OCI-LY3 (cell line): ENCODE data around the gene HSDL2.

Experiments
- H2AFZ ChIP-seq: fragments of 200-600, 300-600 bp; shearing (Covaris generic); 2 replicates; pipeline ENCODE4 v1.6.0; 2014; ENCODE audit warnings: antibody characterized with exemption, low read depth, low read length
- H3K27ac ChIP-seq: fragments of 200-600, 300-600 bp; sonication (generic); 2 replicates; pipeline ENCODE4 v1.5.1; 2014; ENCODE audit warnings: mild to moderate bottlenecking, low read length, moderate library complexity, mixed read lengths
- H3K27me3 ChIP-seq: fragments of 200-600, 300-600 bp; sonication (generic); 2 replicates; pipeline ENCODE4 v1.6.1; 2014; ENCODE audit warnings: low read depth, low read length, mixed read lengths
- H3K36me3 ChIP-seq: fragments of 200-600, 300-600 bp; sonication (generic); replicated peaks from 2 replicates; pipeline ENCODE3; 2014; ENCODE audit warnings: low read depth, low read length, mixed read lengths
- H3K4me1 ChIP-seq: fragments of 300-600, 200-600 bp; sonication (generic); 2 replicates; pipeline ENCODE4 v1.6.1; 2014; ENCODE audit warnings: low read length, mixed read lengths
- H3K4me2 ChIP-seq: fragments of 200-600, 300-600 bp; sonication (generic); 2 replicates; pipeline ENCODE4 v1.6.1; 2014; ENCODE audit warnings: low read length, mixed read lengths
- H3K4me3 ChIP-seq: fragments of 300-600, 200-600 bp; sonication (generic); 2 replicates; pipeline ENCODE4 v1.5.1; 2014; ENCODE audit warnings: antibody characterized with exemption, mild to moderate bottlenecking, low read length, moderate library complexity
- H3K79me2 ChIP-seq: fragments of 300-600, 200-600 bp; shearing (Covaris generic); 2 replicates; pipeline ENCODE4 v1.6.1; 2014; ENCODE audit warnings: mild to moderate bottlenecking, low read length, mixed read lengths
- H3K9ac ChIP-seq: fragments of 300-600, 200-600 bp; shearing (Covaris generic); 2 replicates; pipeline ENCODE4 v1.6.0; 2014; ENCODE audit warnings: mild to moderate bottlenecking, low read length, moderate library complexity
- H3K9me3 ChIP-seq: fragments of 200-600, 300-600 bp; shearing (Covaris generic); 2 replicates; pipeline ENCODE4 v1.6.1; 2014; ENCODE audit warnings: low read length, mixed read lengths; ENCODE audit not compliant: insufficient read depth
- H4K20me1 ChIP-seq: fragments of 200-600, 300-600 bp; sonication (generic); 2 replicates; pipeline ENCODE4 v1.6.1; 2016; ENCODE audit warnings: low read length, mixed read lengths; ENCODE audit not compliant: insufficient read depth
- EZH2phosphoT487 ChIP-seq: fragments of 200-600 bp; shearing (Covaris generic); IDR thresholded peaks from 2 replicates; pipeline ENCODE4 v1.6.1; 2018; ENCODE audit warnings: antibody characterized with exemption, mixed run types, low read depth
- TF ChIP-seq, protein P1 (sequence below): fragments of 200-600, 300-600 bp; sonication (generic); IDR thresholded peaks from 2 replicates; pipeline ENCODE4 v1.5.1; 2014; ENCODE audit warnings: antibody characterized with exemption, low read length, low read depth

HSDL2 gene

DNA sequence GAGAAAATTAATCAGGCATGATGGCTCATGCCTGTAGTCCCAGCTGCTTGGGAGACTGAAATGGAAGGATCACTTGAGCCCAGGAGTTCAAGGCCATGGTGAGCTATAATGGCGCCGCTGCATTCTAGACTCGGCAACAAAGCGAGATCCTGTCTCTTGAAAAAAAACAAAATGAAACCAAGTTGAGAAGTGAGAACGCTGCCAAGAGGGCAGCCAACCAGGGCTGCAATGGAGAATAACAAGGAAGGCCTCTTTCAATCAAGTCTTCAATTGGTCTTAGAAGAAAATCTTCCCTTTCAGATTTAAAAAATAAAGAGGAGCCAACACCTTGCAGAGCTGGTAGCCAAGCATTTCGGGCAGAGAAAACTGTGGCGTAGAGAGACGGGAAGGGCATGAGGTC is 121.4 kb downstream of the HSDL2 start:
- H3K79me2 ChIP-seq: peaks cover 48% of the 10 kb centered on the region
- no peaks in the 10 kb centered on the region for H3K36me3 ChIP-seq
- H3K4me1 ChIP-seq: no peaks in the 10 kb centered on the region
- H4K20me1 ChIP-seq: 0 out of 2 replicates have a peak, but pooled peaks cover 3% of the 10 kb centered on the region
- H3K9ac ChIP-seq: no peak overlapping the region
- no peaks in the 10 kb centered on the region for H3K27me3 ChIP-seq
- TF ChIP-seq, protein P1, sequence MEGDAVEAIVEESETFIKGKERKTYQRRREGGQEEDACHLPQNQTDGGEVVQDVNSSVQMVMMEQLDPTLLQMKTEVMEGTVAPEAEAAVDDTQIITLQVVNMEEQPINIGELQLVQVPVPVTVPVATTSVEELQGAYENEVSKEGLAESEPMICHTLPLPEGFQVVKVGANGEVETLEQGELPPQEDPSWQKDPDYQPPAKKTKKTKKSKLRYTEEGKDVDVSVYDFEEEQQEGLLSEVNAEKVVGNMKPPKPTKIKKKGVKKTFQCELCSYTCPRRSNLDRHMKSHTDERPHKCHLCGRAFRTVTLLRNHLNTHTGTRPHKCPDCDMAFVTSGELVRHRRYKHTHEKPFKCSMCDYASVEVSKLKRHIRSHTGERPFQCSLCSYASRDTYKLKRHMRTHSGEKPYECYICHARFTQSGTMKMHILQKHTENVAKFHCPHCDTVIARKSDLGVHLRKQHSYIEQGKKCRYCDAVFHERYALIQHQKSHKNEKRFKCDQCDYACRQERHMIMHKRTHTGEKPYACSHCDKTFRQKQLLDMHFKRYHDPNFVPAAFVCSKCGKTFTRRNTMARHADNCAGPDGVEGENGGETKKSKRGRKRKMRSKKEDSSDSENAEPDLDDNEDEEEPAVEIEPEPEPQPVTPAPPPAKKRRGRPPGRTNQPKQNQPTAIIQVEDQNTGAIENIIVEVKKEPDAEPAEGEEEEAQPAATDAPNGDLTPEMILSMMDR: no peak
- TF ChIP-seq EZH2phosphoT487: no peak
- no peak overlapping the region for H3K27ac ChIP-seq
- no peaks in the 10 kb centered on the region for H3K9me3 ChIP-seq
- H3K4me3 ChIP-seq: no peak overlapping the region
- no peak overlapping the region for H2AFZ ChIP-seq
- no peak overlapping the region for H3K4me2 ChIP-seq

DNA sequence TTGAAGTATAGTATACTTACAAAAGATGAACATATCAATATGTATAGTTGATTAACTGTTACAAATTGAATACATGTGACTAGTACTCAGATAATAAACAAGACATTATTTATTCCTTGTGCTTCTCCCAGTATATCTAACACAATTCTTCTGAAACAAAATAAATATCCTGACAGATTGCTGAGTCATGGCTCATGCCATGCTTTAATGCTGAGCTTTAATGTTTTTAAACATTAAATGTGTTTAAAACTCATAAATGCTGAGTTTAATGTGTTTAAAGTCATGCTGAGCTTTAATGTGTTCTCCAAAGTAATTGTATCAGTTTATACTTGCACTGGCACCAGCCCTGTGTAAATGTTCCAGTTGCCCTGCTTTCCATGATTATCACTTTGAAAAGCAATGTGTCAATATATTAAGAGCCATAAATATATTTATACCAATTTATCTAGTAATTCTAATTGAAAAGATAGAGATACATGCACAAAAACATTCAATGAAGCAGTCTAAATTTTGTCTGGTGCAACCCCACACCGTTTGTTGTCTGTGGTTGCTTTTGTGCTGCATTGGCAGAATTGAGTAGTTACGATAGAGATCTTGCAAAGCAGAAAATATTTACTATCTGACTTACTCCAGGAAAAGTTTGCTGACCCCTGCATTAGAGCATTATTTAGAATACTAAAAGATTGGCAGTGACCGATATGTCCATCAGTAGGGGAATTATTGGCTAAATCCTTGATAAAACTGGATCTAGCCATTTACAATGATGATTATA is 122.5 kb downstream of the HSDL2 start:
- Histone ChIP-seq H4K20me1 (0 out of 2 replicates have a peak, but pooled peaks cover 3% of the 10 kb centered on the region), H3K79me2 (peaks cover 45% of the 10 kb centered on the region; the same call in 1 of the 2 replicates)

DNA sequence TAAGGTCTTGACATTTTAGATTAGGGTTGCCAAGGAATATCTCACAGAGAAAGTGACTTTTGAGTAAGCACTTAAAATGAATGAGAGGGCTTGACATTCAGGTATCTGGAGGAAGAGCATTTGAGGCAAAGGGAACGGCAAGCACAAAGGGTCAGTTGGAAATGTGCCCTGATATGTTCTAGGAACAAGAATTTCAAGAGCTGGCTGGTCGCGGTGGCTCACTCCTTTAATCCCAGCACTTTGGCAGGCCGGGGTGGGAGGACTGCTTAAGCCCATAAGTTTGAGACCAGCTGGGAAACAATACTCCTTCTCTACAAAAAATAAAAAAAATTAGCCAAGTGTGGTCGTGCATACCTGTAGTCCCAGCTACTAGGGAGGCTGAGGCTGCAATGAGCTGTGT is 123.3 kb downstream of the HSDL2 start:
- Histone ChIP-seq H3K4me1 (no peaks in the 10 kb centered on the region), H3K27ac (no peak overlapping the region), H3K4me3 (no peak overlapping the region), H3K4me2 (no peak overlapping the region), H3K9ac (no peak overlapping the region), H3K36me3 (no peaks in the 10 kb centered on the region), H3K9me3 (no peaks in the 10 kb centered on the region), H3K27me3 (no peaks in the 10 kb centered on the region), H3K79me2 (peaks cover 41% of the 10 kb centered on the region; the same call in 1 of the 2 replicates), H4K20me1 (peaks cover 4% of the 10 kb centered on the region; the same call in 1 of the 2 replicates), H2AFZ (no peak overlapping the region)
- TF ChIP-seq, protein P1: no peak
- TF ChIP-seq EZH2phosphoT487: no peak

More for the DNA sequence above, 122.5 kb downstream of the HSDL2 start:
- Histone ChIP-seq H3K4me1 (no peaks in the 10 kb centered on the region), H3K9me3 (no peaks in the 10 kb centered on the region), H3K27ac (no peak overlapping the region), H2AFZ (no peak overlapping the region), H3K4me3 (no peak overlapping the region), H3K9ac (no peak overlapping the region), H3K4me2 (no peak overlapping the region), H3K36me3 (no peaks in the 10 kb centered on the region), H3K27me3 (no peaks in the 10 kb centered on the region)
- TF ChIP-seq, protein P1: no peak
- no peak for TF ChIP-seq EZH2phosphoT487

DNA sequence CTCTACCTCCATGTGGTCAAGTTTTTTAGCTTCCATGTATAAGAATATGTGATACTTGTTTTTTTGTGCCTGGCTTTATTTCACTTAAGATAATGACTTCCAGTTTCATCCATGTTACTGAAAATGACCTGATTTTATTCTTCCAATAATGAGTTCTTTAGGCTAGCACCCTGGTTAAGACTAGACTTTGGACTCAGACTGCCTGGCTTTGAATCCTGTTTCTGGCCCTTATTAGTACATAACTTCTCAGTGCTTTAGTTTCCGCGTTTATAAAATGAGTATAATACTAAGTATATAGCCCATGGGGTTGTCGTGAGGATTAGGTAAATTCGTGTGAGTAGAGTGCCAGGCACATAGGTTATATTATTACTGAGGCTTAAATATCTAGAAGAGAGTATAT is 125.2 kb downstream of the HSDL2 start:
- no peak overlapping the region for H3K27ac ChIP-seq
- H3K79me2 ChIP-seq: peaks cover 42% of the 10 kb centered on the region

More for the DNA sequence above, 125.2 kb downstream of the HSDL2 start:
- no peak overlapping the region for H3K4me2 ChIP-seq
- H3K4me1 ChIP-seq: no peaks in the 10 kb centered on the region
- TF ChIP-seq EZH2phosphoT487: no peak
- TF ChIP-seq, protein P1: no peak
- no peaks in the 10 kb centered on the region for H3K27me3 ChIP-seq
- H3K9me3 ChIP-seq: no peaks in the 10 kb centered on the region
- H3K36me3 ChIP-seq: no peaks in the 10 kb centered on the region
- H4K20me1 ChIP-seq: peaks cover 8% of the 10 kb centered on the region; the same call in 1 of the 2 replicates
- no peak overlapping the region for H2AFZ ChIP-seq
- H3K9ac ChIP-seq: no peak overlapping the region
- H3K4me3 ChIP-seq: no peak overlapping the region
